Right renal cortex interstitium (tissue), 3 donors: ENCODE measurements around the gene CENPF. TPM values are rescaled to one million over a fixed set of nuclear protein-coding genes. Genes with fewer than 3 reads are reported as not detected.

Experiments used
- DNase-seq, 3 donors: peaks; one replicate each; pipeline ENCODE4 v3.0.0-alpha.2; 2013; ENCODE audit warnings: low read depth in 3 of 3, low spot score in 2 of 3
- polyA plus RNA-seq, 3 donors: library from polyadenylated mRNA; unstranded; fragments of 120-200 nt; gene quantifications; one replicate each; pipeline ENCODE4 v1.2.1, GENCODE V29; 2013; ENCODE audit not compliant: insufficient read length in 3 of 3

CENPF gene
- polyA plus RNA-seq, 3 donors = 92.2 to 119 (median 98.8) TPM

GRCh38 chr1:214702556-214702955 is 99.6 kb downstream of the CENPF start:
- DNase-seq = no peak

DNA sequence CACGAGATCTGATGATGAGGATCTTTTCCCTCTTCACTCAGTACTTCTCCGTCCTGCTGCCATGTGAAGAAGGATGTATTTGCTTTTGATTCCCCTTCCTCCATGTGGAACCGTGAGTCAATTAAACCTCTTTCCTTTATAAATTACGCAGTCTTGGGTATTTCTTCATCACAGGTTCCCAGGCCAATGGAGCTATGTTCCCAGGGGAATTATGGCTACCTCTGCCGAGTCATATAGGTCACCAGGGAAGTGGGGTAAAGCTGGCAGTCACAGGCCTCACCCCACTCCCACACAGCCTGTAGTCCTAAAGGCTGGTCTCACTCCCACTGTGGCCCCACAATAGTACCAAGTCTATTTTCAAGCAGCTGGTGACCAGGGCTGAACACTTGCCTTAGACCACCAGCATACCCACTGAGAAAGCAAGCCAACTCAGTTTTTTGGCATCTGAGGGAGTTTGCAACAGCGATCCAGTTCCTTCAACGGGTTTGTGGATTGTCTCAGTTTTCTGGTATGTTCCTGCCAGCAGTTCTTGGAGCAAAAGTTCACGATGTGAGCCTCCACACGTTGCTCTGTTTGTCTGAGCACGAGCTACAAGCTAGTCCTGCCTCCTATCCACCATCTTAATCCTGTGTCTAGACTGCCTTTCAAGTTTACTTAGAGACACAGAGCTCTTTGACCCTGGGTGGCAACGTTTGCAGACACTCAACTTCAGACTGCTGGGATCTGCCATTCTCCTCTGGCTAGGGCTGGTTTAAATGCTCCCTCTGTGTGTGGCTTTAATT is 104.5 kb downstream of the CENPF start:
- DNase-seq = no peak

DNA sequence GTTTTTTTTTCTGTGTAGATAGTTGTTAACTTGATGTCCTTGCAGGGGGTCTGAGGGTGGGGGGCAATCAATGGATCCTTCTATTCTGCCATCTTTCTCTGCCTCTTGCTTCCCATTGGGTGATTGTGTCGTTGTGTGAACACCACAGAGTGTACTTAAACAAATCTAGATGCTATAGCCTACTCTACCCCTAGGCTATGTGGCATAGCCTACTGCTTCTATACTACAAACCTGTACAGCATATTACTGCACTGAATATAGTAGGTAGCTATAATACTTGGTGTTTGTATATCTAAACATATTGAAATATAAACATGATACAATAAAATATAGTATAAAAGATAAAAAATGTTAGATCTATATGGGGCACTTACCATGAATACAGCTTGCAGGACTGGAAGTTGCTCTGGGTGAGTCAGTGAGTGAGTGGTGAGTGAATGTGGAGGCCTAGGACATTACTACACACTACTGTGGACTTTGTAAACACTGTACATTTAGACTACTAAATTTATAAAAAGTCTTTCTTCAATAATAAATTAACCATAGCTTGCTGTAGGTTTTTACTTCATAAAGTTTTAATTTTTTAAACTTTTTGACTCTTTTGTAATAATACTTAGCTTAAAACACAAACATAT is 105.4 kb downstream of the CENPF start:
- no peak for DNase-seq

DNA sequence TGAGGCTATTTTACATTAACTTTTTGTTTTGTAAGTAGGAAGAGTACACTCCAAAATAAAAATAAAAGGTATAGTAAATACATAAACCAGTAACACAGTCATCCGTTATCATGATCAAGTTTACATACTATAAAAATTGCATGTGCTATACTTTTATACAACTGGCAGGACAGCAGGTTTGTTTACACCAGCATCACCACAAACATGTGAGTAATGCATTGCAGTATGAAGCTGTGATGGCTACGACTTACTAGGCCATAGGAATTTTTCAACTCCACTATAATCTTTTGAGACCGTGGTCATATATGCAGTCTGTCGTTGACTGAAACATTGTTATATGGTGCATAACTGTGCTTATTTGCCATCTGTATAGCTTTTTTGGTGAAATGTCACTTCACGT is 106.2 kb downstream of the CENPF start:
- no peak for DNase-seq

- DNase-seq = no peak
These were observed 109.7 kb downstream of the CENPF start for GRCh38 chr1:214712737-214713136.

Other genes starting within 250 kb of the CENPF start
- gene PTPN14, start 51.6 kb upstream of the CENPF start, polyA plus RNA-seq = 10 to 100 TPM; 36.3 to 37.6 (median 36.4) TPM